Measurements from ENCODE around the gene TSACC.

TSACC gene

GRCh38 chr1:156376146-156376545 is 37.8 kb downstream of the TSACC start:
- DNase-seq (ENCODE audit: low read depth) = no peak

GRCh38 chr1:156376958-156377919 is 38.9 kb downstream of the TSACC start:
- DNase-seq (ENCODE audit: low read depth) = no peak

- DNase-seq (ENCODE audit: low read depth) = no peak
Measured at GRCh38 chr1:156378557-156378956, 40.2 kb downstream of the TSACC start.

GRCh38 chr1:156379420-156380165 is 41.3 kb downstream of the TSACC start:
- DNase-seq (ENCODE audit: low read depth) = no peak

DNA sequence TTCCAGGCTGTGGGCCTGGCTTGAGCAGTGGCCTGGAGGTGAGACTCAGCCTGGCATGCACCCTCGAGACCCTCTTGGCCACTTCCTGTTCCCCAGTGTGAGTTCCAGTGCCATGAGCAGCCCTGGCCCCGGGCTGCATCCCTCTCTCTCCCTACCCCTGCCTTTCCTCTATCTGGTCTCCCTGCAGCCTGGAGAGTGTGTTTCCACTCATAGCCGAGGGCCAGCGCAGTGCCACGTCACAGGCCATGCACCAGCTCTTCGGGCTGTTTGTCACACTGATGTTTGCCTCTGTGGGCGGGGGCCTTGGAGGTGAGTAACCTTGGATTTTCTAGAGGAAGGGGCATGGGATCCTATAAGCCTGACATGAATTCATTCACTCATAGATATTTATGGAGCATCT is 44.2 kb downstream of the TSACC start:
- no peak for DNase-seq (ENCODE audit: low read depth)

DNA sequence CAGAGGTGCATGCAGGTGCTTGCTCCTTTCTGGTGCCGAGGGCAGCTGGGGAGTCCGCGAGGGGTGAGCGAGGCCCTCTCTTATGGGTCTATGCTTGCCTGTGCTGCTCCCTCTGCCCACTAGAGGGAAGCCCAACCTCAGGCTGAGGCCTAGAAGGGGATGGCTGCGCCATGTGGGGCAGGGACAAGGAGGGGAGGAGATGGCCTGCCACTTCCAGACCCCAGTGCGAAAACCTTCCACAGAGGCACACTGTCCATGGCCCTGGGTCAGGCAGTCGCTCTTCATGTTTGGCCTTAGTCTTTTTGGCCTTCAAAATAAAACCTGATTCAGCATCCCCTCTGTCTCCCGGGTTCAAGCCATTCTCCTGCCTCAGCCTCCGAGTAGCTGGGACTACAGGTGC is 44.7 kb downstream of the TSACC start:
- peak; percentile 37 for DNase-seq (ENCODE audit: low read depth)

DNA sequence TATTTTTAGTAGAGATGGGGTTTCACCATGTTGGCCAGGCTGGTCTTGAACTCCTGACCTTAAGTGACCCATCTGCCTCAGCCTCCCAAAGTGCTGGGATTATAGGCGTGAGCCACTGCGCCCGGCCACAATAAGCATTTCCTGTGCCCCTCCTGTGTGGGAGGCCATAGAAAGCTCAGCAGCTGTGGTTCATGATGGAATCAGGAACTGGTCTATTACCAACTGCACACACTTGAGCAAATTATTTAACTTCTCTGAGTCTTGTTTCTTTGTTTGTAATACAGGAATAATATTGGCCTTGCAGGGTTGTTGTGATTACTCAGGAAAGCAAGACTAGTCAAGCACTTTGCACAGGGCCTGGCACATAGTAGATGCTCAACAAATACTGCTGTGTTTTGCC is 45.7 kb downstream of the TSACC start:
- no peak for DNase-seq (ENCODE audit: low read depth)

DNA sequence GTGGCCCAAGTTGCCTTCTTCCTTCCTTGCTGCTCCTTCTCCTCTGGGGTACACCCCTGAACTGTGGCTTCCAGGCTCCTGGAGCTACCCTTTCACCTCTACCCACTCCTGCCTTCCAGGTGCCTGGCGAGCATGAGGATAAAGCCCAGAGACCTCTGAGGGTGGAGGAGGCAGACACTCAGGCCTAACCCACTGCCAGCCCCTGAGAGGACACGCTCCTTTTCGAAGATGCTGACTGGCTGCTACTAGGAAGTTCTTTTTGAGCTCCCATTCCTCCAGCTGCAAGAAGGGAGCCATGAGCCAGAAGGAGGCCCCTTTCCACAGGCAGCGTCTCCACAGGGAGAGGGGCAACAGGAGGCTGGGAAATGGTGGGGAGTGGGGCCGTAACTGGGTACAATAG is 46.3 kb downstream of the TSACC start:
- no peak for DNase-seq (ENCODE audit: low read depth)

GRCh38 chr1:156385534-156386031 is 47.3 kb downstream of the TSACC start:
- DNase-seq (ENCODE audit: low read depth) = peak; percentile 68

DNA sequence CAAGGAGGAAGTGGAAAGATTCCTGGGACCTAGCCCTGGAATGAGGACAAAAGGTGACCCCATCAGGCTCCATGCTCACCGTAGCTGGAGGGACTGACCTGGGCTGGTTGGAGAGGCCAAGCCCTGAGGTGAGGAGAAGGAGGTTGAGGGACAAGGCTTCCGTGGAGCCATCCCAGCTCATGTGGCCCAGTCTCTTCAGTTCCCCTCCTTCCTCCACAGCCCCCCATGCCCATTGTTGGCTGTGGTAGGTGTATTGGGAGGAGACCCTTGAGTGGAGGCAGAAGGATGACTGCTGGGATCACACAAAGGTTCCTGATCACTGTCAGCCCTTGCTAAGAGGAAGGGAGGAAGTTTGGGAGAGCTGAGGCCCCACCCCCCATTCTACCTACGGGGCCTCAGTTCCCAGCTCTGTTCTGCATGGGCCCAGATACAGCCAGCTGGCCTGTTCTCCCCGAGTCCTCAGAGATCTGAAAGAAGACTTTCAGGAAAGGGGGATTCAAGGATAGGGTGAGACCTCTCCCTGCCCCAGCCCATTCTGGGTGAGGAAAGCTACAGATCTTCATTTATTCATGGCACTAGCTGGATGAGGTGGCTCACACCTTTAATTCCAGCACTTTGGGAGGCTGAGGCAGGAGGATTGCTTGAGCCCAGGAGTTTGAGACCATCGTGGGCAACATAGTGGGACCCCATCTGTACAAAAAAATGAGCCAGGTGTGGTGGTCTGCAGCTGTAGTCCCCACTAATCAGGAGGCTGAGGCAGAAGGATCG is 48.0 kb downstream of the TSACC start:
- no peak for DNase-seq (ENCODE audit: low read depth)

- no peak for DNase-seq (ENCODE audit: low read depth)
Measured at GRCh38 chr1:156386949-156387869, 48.9 kb downstream of the TSACC start.

DNA sequence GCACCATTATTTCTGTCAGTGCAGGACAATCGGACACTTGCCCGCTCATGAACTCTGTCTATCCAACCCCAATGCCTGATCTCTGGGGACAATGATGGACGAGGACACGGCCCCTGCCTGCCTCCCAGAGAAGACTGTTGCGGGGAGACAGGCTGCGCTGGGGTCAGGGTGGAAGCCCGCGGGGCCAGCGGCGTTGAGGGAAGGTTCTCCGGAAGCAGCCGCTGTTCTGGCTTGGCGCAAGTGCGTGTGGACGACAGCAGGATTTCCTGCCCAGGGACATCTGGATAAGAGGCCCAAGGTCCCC is 49.5 kb downstream of the TSACC start:
- DNase-seq (ENCODE audit: low read depth) = no peak

GRCh38 chr1:156388174-156389137 is 50.1 kb downstream of the TSACC start:
- no peak for DNase-seq (ENCODE audit: low read depth)

GRCh38 chr1:156389311-156389710 is 51.0 kb downstream of the TSACC start:
- DNase-seq (ENCODE audit: low read depth) = no peak

DNA sequence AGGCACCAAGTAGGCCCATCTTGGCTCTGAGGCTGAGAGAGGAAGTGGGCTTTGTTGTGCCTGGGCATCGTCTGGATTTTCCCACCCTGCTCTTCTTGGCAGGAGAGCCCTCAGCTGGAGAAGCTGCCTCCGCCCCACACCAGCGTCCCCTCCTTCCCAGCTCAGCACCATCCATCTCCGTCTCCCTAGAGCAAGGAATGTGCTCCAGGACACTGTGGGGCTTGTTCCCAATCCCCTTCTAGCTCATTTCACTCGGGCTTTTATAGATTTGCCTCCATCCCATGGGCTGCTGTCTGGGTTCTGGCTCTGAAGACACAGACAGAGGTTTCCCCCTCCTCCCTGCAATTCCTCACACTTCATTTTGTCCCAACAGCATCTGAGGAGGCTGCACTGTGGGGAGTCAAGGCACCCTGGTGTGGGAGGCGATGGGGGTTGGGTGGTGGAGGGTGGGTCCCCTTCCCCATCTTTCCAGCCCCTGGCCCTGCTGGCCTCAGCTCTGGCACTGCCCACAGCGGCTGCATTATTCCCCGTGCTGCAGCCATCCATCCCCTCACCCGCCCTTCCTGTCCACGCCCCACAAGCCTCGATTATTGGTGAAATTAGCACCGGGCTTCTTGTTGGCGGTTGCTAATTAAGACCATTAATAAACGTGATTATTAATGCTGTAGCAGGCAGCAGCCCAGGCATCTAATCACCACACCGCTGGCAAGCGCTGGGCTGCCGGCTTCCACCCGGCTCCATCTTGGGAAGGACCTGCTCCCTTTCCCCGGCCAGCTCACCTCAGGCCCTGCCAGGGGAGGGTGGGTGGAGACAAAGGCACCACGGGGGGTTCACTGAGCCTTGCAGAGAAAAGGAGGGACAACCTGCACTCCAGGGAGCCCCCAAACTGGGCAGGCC is 52.4 kb downstream of the TSACC start:
- no peak for DNase-seq (ENCODE audit: low read depth)

- DNase-seq (ENCODE audit: low read depth) = no peak
Measured at GRCh38 chr1:156391366-156391677, 53.0 kb downstream of the TSACC start.

DNA sequence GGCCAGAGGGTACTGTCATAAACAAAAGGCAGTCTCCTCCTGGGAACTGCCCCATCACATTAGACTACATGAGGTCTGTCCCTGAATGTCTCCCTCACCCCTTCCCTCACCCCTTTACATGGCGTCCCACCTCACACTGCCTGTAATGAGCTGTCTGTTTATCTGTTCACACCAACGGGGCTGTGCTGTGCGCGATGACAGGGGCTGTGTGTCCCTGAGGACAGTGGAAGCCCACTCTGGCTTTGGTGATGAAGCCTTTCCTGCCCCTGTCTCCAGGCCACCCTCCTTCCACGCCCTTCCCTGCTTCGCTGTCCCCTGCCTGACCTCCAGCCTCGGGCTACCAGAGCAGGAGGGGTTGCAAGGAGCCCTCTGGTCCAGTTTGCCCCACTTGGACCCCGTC is 53.4 kb downstream of the TSACC start:
- no peak for DNase-seq (ENCODE audit: low read depth)

DNA sequence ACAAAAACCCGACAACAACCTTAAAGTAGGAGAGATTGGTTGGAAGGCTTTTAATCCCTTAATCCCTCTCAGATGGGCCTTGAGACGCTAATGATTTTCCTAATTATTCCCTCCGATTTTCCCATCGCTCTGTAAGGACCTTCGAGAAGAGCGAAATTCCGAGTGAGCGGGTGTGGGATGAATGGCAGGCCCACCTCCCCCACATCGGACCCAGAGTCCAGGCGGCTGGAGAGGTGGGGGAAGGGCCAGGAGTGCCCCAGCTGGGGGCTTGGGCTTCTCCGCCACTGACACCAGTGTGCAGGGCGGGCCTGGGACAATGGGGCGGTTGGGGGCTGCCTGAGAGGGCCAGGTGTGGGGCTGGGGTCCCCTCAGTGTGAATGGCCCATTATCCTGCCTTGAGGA is 54.1 kb downstream of the TSACC start:
- no peak for DNase-seq (ENCODE audit: low read depth)

- DNase-seq (ENCODE audit: low read depth) = no peak
Measured at GRCh38 chr1:156393095-156393494, 54.8 kb downstream of the TSACC start.
